LNCAP (cell line): Measurements from ENCODE around the gene TMEM256.

Source experiments
- CTCF ChIP-seq: fragments of 450-650 bp; IDR thresholded peaks from 2 replicates; pipeline ENCODE4 v1.5.1; 2017; ENCODE audit warnings: mild to moderate bottlenecking

The TMEM256 gene

DNA sequence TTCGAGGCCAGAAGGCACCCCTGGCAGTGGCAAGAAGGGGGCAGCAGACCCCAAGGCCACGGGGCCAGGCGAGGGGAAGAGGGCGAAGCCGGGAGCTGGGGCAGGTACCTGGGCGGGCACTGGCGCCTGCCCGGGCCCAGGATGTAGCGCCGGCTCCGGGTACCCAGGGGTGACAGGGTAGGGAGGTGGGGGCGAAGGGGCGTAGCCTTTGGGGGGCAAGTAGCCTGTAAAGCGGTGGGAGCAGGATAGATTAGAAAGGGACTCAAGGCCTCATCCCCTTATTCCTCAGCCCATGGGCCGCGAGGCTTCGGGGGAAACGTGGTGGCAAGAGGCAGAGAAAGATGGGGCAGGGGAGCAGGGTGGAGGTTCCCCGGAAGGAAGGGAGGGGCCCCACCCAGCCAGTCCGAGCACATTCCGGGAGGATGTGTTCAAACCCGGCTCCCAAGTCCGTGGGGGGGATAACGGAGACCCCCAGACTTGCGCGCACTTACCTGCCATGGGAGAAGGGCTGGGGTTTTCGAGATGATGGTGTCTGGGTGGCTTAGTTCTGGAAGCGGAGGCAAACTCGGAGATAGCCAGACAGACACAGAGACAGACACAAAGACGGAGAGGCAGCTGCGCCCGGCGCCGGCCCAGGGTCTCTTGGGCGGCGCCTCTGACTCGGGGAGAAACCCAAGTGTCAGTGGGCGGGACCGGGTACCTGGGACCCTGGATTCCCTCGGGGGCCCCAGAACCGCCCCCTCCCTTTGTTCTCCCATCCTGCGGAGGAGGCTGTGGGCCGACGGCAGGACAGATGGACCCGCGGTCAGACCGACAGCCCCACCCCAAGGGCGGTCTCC lies 10.1 kb downstream of the TMEM256 start:
- TF ChIP-seq CTCF: no peak

GRCh38 chr17:7392696-7393612 lies 10.9 kb downstream of the TMEM256 start:
- TF ChIP-seq CTCF: no peak

DNA sequence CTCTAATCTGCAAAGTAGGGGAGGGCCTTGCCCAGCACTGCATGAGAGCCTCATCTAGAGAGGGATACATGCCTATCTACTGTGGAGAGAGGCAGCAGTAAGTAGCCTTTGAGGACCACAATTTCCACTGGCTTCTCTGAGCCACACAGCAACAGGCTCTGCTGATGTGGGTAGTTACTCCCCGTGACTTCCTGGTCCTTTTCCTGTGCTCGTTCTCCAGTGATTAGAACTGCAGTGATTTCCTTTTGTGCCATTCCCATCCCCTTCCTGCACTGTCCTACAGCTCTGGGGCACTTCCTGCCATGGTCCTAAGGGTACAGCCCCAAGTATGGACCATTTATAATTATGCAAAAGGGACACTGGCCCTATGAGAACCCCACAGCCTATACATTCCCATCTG lies 12.6 kb downstream of the TMEM256 start:
- no peak for TF ChIP-seq CTCF

GRCh38 chr17:7389924-7390910 lies 13.7 kb downstream of the TMEM256 start:
- TF ChIP-seq CTCF: no peak

DNA sequence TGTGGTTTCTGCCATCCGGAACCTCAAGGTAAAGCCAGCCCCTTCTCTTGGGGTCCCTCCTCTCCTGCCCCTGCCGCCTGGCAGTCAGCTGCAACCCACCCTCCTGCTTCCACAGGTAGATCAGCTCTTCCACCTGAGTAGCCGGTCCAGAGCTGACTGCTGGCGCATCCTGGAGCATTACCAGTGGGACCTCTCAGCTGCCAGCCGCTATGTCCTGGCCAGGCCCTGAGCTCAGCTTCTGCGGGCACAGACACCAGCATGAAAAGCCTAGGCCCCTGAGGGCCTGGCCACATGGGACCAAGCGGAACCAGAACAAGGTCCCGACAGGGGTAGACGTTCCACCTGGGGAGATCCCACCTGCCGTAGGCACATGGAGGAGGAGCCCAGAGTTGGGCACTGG lies 15.0 kb downstream of the TMEM256 start:
- no peak for TF ChIP-seq CTCF

GRCh38 chr17:7384489-7385081 lies 19.3 kb downstream of the TMEM256 start:
- TF ChIP-seq CTCF: no peak
